Gastroesophageal sphincter (tissue), 3 donors: ENCODE measurements around the gene GLI3.

ENCODE experiments used
- CTCF ChIP-seq, 4 experiments: fragments of 200-600 bp in 2 of 4; fragments of 450-650 bp in 2 of 4; sonication (generic) in 1 of 4; IDR thresholded peaks; one replicate each; pipeline ENCODE4 v1.5.1; 2017 to 2019; ENCODE audit warnings: antibody characterized with exemption in 4 of 4, mild to moderate bottlenecking in 2 of 4, moderate library complexity in 2 of 4
- POLR2A ChIP-seq, 2 donors: fragments of 450-650 bp; IDR thresholded peaks; one replicate each; pipeline ENCODE4 v1.6.1; 2017; ENCODE audit warnings: antibody characterized with exemption in 2 of 2, mild to moderate bottlenecking in 2 of 2, moderate library complexity in 1 of 2
- POLR2AphosphoS5 ChIP-seq: sonication (generic); formaldehyde crosslinking; IDR thresholded peaks from one replicate; pipeline ENCODE4 v1.6.1; 2017; ENCODE audit warnings: antibody characterized with exemption

GRCh38 chr7:42207420-42207819 lies 29.6 kb downstream of the GLI3 start:
- TF ChIP-seq CTCF (IDR thresholded peaks at IDR 0.05) = no peak
- TF ChIP-seq POLR2AphosphoS5 = no peak
- no peak for TF ChIP-seq POLR2A (IDR thresholded peaks at IDR 0.05)
